NCI-H1694 treated with DMSO at 0.1 percent for 48 hours (cell line): Measurements from ENCODE around the gene KLRD1.
"Not testable (repeated sequence)": the region's sequence is repeated elsewhere in the genome, so short reads cannot be mapped to it uniquely, and the experiment has no call there.

ENCODE experiments used
- DNase-seq: peaks from one replicate; lab custom pipeline; 2025; lab: John Stamatoyannopoulos, UW

KLRD1 gene

GRCh38 chr12:10338470-10338869 is 30.8 kb downstream of the KLRD1 start:
- DNase-seq = not testable (repeated sequence)

- DNase-seq = no peak
Observed at GRCh38 chr12:10339053-10339840, 31.6 kb downstream of the KLRD1 start.

DNA sequence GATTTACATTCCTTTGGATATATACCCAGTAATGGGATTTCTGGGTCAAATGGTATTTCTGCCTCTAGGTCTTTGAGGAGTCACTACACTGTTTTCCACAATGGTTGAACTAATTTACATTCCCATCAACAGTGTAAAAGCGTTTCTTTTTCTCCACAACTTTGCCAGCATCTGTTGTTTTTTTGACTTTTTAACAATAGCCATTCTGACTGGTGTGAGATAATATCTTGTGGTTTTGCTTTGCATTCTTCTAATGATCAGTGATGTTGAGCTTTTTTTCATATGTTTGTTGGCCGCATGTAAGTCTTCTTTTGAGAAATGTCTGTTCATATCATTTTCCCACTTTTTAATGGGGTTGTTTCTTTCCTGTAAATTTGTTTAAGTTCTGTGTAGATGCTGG is 33.3 kb downstream of the KLRD1 start:
- not testable (repeated sequence) for DNase-seq

- no peak for DNase-seq
Observed at GRCh38 chr12:10341892-10342509, 34.3 kb downstream of the KLRD1 start.

DNA sequence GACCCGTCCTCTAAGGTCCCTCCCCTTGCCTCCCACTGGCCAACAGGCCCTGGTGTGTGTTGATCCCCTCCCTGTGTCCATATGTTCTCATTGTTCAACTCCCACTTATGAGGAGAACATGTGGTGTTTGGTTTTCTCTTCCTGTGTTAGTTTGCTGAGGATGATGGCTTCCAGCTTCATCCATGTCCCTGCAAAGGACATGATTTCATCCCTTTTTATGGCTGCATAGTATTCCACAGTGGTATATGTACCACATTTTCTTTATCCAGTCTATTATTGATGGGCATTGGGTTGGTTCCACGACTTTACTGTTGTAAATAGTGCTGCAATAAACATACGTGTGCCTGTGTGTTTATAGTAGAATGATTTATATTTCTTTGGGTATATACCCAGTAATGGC is 43.8 kb downstream of the KLRD1 start:
- not testable (repeated sequence) for DNase-seq

DNA sequence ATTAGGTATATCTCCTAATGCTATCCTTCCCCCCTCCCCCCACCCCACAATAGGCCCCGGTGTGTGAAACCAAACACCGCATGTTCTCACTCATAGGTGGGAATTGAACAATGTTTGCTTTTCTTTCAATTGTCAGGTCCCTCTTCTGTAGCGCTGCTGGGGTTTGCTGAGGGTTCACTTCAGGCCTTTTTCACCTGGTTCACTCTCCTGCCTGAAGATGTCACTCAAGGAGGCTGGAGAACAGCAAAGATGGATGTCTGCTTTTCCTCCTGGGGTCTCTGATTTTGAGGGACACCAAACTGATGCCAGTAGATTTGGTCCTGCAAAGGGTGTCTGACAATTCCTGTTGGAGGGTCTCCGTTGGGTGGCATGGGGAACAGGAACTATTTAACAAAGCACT is 46.4 kb downstream of the KLRD1 start:
- no peak for DNase-seq

DNA sequence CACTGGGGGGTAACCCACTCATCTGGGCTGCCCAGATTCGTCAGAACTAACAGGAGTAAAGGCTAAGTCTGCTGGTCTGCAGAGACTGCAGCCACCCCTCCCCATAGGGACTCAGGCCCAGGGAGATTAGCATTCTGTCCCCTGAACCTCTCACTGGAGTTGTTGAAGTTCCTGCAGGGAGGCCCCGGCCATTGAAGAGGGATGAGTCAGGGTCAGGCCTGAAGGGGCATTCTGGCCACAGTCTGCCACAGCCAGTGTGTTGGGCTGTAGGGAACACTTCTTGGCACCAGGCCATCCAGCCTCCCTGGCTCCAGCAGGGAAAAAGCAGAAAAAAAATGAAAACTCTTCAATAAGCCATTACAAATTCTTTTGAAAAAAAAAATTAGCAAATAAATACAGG is 46.8 kb downstream of the KLRD1 start:
- no peak for DNase-seq

DNA sequence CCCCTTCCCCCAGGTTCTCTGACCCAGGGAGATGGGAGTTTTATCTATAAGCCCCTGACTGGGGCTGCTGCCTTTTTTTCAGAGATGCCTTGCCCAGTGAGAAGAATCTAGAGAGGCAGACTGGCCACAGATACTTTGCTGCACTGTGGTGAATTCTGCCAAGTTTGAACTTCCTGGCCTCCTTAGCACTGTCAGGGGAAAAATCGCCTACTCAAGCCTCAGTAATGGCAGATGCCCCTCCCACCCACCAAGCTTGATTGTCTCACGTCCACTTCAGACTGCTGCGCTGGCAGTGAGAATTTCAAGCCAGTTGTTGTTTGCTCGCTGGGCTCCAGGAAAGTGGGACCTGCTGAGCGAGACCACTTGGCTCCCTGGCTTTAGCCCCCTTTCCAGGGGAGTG is 50.5 kb downstream of the KLRD1 start:
- no peak for DNase-seq

GRCh38 chr12:10358969-10359368 is 51.3 kb downstream of the KLRD1 start:
- no peak for DNase-seq

DNA sequence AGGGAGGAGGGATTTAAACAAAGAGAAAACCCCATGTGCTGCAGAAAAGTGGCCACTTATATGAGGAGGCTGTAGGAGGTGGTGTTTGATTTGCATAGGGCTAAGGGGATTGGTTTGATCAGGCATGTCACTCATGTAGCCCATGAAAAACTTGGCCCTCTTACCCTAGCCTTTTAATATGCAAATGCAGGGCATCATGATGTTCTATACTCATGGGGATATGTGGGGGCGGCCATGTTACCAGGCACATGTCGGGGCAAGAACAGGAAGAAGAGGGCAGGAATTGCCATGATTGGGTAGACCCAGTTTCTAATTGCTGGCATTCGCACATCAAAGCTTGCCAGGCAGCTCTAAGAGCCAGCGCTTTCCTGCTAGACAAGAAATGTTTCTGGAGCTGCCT is 53.4 kb downstream of the KLRD1 start:
- no peak for DNase-seq

GRCh38 chr12:10361622-10362021 is 54.0 kb downstream of the KLRD1 start:
- DNase-seq = no peak

DNA sequence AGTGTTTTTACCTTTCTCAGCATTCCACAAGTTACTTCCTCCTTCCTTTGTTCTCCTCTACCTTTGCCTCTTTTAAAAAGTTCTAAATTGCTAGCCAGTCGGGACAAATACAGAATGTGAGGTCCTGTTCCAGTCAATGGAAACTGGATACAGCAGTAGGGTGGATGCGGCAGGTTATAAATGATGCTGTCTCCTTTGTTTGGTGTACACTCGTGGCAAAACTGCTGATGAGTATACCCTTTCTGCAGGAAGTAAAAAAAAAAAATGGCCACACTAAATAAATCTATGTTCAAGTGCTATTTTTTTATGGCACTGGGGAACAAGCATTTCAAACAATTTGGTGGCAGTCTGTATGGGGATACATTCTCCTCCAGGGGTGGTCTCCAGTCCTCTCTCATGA is 54.7 kb downstream of the KLRD1 start:
- DNase-seq = no peak

GRCh38 chr12:10362828-10363657 is 55.4 kb downstream of the KLRD1 start:
- DNase-seq = no peak

DNA sequence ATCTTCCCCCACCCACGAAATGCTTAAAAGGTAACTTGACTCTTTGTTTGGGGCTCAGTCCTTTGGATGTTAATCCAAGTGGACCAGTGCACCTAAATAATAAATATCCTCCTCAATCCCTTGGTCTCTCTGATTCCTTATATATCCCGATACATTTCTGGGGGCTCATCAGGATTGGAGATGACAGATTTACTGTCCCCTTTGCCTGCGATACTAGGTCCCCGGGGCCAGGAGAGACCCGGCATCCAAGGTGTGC is 55.9 kb downstream of the KLRD1 start:
- no peak for DNase-seq

- no peak for DNase-seq
Observed at GRCh38 chr12:10363914-10364814, 56.5 kb downstream of the KLRD1 start.

DNA sequence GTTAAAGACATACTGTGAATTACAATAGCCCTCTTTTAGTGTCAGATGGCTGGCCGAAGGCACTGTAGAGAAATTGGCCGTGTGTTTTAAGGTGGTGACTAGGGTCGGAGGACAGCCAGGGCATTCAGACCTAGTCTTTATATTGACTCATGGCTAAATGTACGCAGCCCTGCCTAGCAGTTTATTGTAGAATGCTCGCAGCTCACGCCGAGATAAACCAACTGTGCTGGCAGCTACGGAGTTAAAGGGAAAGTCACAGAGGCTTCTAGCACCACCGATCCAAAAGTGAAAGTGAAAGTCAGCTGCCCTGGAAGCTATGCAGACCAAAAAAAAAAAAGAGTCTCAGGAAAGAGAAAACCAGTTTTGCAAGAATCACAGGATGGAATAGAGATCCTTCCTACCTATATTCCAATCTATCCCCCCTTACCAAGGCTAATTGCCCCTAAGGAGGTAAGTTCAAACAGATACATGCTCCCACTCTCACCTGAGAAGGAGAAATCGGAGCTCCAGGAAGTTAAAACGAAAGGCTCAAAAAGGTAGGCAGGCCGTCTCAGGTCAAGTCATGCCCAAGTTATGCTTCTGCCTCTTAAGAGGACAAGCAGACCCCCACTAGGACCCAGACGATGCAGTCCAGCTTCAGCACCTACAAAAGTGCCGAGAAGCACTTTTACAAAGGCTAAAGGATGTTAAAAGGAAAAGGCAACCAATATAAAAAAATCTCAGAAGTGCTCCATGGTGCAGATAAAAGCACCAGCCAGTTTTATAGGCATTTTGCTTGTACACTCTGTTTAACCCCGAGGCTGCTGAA is 57.3 kb downstream of the KLRD1 start:
- peak; percentile 51 for DNase-seq

DNA sequence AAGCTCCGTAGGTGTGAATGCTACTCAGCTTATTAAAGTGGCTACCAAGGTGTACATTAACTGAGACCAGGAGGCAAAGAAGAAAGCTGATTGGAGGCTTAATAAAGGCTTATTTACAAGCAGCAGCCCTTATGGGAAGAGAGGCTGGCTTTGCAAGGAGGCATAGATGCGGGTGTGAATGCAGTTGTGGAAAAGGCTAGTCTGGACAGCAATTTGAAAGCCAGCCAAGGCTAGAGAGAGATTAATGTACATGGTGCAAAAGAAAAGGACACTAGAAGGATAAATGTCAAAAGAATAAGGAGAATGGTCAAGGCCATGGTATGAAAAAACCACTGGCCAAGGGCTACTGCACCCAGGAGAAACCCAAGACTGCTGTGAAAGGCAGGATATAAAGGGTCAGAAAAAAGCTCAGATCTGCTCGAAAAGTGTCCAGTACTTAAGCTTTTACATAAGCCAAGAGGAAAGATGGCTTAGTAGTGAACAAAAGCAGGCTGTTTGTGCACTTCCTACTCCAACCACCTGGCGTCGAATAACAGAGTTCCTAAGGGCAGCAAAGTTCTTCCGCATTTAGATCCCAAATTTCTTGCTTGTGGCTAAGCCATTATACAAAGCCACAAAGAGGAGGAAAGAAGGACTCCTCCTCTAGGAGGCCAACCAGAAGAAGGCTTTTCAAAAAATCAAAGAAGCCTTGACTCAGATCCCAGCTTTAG is 58.2 kb downstream of the KLRD1 start:
- DNase-seq = no peak

- DNase-seq = no peak
Observed at GRCh38 chr12:10366875-10367274, 59.2 kb downstream of the KLRD1 start.

GRCh38 chr12:10367714-10368113 is 60.0 kb downstream of the KLRD1 start:
- DNase-seq = not testable (repeated sequence)
